MM.1S (cell line): ENCODE results near the gene ZNF438.

Source experiments
- EZH2phosphoT487 ChIP-seq: fragments of 300-600 bp; sonication (generic); IDR thresholded peaks from 2 replicates; pipeline ENCODE4 v1.6.1; 2018; ENCODE audit warnings: antibody characterized with exemption, low read length
- TF ChIP-seq, protein P1 (sequence below): fragments of 300-600 bp; sonication (generic); IDR thresholded peaks from 2 replicates; pipeline ENCODE4 v1.5.1; 2016; ENCODE audit warnings: antibody characterized with exemption, low read length, mixed read lengths

DNA sequence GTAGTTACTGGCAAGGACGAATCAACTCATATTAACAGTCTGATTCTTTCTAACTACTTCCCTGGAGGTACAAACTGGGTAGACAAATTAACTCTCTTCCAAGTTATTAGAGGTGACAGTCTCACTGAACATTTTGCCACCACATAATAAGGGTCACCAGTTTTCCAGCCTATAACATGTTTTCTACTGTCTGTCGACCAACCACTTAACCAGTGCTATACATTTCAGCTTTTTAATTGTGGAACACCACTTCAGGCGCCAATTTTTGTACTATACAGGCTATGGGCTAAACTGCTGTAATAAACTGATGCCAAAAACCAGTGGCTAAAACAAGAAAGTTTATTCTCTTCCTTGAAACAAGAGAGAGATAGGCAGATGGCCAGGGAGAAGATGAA is 13.3 kb downstream of the ZNF438 start:
- TF ChIP-seq, protein P1, sequence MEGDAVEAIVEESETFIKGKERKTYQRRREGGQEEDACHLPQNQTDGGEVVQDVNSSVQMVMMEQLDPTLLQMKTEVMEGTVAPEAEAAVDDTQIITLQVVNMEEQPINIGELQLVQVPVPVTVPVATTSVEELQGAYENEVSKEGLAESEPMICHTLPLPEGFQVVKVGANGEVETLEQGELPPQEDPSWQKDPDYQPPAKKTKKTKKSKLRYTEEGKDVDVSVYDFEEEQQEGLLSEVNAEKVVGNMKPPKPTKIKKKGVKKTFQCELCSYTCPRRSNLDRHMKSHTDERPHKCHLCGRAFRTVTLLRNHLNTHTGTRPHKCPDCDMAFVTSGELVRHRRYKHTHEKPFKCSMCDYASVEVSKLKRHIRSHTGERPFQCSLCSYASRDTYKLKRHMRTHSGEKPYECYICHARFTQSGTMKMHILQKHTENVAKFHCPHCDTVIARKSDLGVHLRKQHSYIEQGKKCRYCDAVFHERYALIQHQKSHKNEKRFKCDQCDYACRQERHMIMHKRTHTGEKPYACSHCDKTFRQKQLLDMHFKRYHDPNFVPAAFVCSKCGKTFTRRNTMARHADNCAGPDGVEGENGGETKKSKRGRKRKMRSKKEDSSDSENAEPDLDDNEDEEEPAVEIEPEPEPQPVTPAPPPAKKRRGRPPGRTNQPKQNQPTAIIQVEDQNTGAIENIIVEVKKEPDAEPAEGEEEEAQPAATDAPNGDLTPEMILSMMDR = no peak
- no peak for TF ChIP-seq EZH2phosphoT487
